Body of pancreas (tissue), 4 donors: ENCODE results near the gene NR3C2. TPM values are rescaled to one million over a fixed set of nuclear protein-coding genes. Genes with fewer than 3 reads are reported as not detected.

Experiments
- ATAC-seq: fragments of 150-250 bp; one replicate; pipeline ENCODE4 v1.9.1; 2016
- DNase-seq, 4 donors: peaks; one replicate each; pipeline ENCODE4 v3.0.0-alpha.2; 2019
- H3K27ac ChIP-seq, 4 donors: fragments of 200-600 bp; sonication (generic); 1 replicate in 3 of 4; 2 replicates in 1 of 4; pipeline versions ENCODE4 v1.5.1 to v1.6.1; 2016 to 2019; ENCODE audit warnings: mild to moderate bottlenecking in 1 of 4, mixed read lengths in 1 of 4, moderate library complexity in 1 of 4
- H3K27me3 ChIP-seq, 2 donors: fragments of 200-600 bp; sonication (generic); one replicate each; pipeline ENCODE4 v1.6.0; 2016; ENCODE audit warnings: mild to moderate bottlenecking in 1 of 2
- H3K36me3 ChIP-seq, 2 donors: fragments of 200-600 bp; sonication (generic); replicated peaks in 1 of 2; 2 replicates each; pipeline ENCODE4 v1.5.1; 2016; ENCODE audit warnings: low read depth in 2 of 2; ENCODE audit not compliant: insufficient read depth in 1 of 2
- H3K4me1 ChIP-seq: fragments of 200-600 bp; sonication (generic); one replicate; pipeline ENCODE4 v1.6.0; 2016
- H3K4me3 ChIP-seq, 2 donors: fragments of 200-600 bp; sonication (generic); 1 replicate in 1 of 2; 2 replicates in 1 of 2; pipeline ENCODE4 v1.5.1; 2016 to 2019
- H3K9me3 ChIP-seq, 3 donors: fragments of 200-600 bp; sonication (generic); 1 replicate in 2 of 3; 2 replicates in 1 of 3; pipeline ENCODE4 v1.5.1; 2016
- POLR2A ChIP-seq, 3 donors: fragments of 450-650 bp; IDR thresholded peaks; one replicate each; pipeline ENCODE4 v1.6.1; 2016; ENCODE audit warnings: antibody characterized with exemption in 3 of 3, mild to moderate bottlenecking in 2 of 3
- WGBS, 2 donors: methylation state at CpG; one replicate each; pipeline ENCODE4 v1.1.5; 2017; 5-methylcytosine and 5-hydroxymethylcytosine counted together
- intact Hi-C: fragments of 100-400 bp; cut with DNase I; formaldehyde crosslinking; loops from one replicate; pipeline ENCODE4 v1.15.1; 2023
- total RNA-seq, 2 donors: library from RNA; depleted of rRNA; stranded (reverse); fragments of >200 nt; gene quantifications; one replicate each; pipeline ENCODE4 v1.1.0, GENCODE V29; 2016
- TF ChIP-seq, protein P1 (sequence below), 7 experiments: fragments of 450-650 bp in 4 of 7; fragments of 200-600 bp in 3 of 7; sonication (generic) in 3 of 7; IDR thresholded peaks; one replicate each; pipeline ENCODE4 v1.5.1; 2016 to 2019; ENCODE audit warnings: antibody characterized with exemption in 7 of 7

NR3C2 gene
- total RNA-seq, 2 donors from 2014 or later: 14.8 to 18.8 TPM

DNA sequence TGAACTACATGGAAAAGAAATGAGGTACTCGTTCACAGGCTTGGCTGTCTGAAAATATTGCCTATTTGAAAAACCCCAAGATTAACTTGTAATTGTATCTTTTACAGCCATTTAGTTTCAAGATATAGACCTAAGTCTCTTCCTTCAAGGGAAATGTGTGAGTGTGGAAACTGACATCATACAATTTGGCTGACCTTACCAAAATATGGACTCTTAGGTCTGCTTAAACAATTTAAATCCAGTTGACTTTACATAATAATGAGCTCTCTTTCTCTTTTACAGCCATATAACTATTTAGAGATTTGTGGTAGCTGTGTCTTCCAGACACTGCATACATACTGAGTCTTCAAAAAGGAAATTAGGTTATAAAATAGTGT lies 186.9 kb downstream of the NR3C2 start:
- Histone ChIP-seq H3K4me3 (no peak overlapping the region), H3K9me3 (no peaks in the 10 kb centered on the region), H3K27ac (no peak overlapping the region), H3K4me1 (peaks cover 19% of the 10 kb centered on the region), H3K36me3 (no peaks in the 10 kb centered on the region), H3K27me3 (no peaks in the 10 kb centered on the region)
- intact Hi-C loops: no loop called here
- TF ChIP-seq, protein P1, sequence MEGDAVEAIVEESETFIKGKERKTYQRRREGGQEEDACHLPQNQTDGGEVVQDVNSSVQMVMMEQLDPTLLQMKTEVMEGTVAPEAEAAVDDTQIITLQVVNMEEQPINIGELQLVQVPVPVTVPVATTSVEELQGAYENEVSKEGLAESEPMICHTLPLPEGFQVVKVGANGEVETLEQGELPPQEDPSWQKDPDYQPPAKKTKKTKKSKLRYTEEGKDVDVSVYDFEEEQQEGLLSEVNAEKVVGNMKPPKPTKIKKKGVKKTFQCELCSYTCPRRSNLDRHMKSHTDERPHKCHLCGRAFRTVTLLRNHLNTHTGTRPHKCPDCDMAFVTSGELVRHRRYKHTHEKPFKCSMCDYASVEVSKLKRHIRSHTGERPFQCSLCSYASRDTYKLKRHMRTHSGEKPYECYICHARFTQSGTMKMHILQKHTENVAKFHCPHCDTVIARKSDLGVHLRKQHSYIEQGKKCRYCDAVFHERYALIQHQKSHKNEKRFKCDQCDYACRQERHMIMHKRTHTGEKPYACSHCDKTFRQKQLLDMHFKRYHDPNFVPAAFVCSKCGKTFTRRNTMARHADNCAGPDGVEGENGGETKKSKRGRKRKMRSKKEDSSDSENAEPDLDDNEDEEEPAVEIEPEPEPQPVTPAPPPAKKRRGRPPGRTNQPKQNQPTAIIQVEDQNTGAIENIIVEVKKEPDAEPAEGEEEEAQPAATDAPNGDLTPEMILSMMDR (IDR thresholded peaks at IDR 0.05): no peak
- no peak for TF ChIP-seq POLR2A (IDR thresholded peaks at IDR 0.05)
- ATAC-seq: no peak
- no peak for DNase-seq
- 80 to 84% methylated on average over 1 of the region's 1 CpG for WGBS, 2 donors

- Histone ChIP-seq H3K27me3 (no peaks in the 10 kb centered on the region), H3K4me3 (no peak overlapping the region), H3K9me3 (no peaks in the 10 kb centered on the region), H3K4me1 (peaks cover 19% of the 10 kb centered on the region), H3K27ac (no peak overlapping the region), H3K36me3 (no peaks in the 10 kb centered on the region)
- intact Hi-C loops: no loop called here
- DNase-seq (no peak), ATAC-seq (no peak)
- TF ChIP-seq, protein P1 (IDR thresholded peaks at IDR 0.05): no peak
- no peak for TF ChIP-seq POLR2A (IDR thresholded peaks at IDR 0.05)
- 84 to 95% methylated on average over 1 of the region's 1 CpG for WGBS, 2 donors
These were observed 187.4 kb downstream of the NR3C2 start for GRCh38 chr4:148254621-148255343.

DNA sequence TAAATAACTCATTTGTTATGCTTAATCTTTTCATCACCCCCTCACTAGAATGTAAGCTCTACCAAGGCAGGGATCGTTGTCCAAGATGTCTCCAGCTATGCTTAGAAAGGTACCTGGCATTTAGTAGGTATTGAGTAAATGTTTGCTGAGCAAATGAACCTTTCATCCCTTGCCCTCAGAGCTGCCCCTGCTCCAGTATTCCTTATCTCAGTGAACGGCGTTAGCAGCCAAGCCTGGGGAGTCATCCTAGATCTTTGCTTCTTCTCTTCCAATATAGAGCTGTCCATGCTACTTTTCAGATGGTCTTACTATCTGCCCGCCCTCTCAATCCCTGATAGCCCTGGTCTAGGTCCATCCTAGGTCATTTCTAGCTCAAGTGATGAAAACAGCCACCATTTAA lies 188.4 kb downstream of the NR3C2 start:
- no peak overlapping the region for H3K4me3 ChIP-seq
- no peaks in the 10 kb centered on the region for H3K27me3 ChIP-seq
- H3K36me3 ChIP-seq: no peaks in the 10 kb centered on the region
- no peaks in the 10 kb centered on the region for H3K9me3 ChIP-seq
- WGBS, 2 donors: 47 to 58% methylated on average over 4 of the region's 4 CpGs
- DNase-seq (no peak), ATAC-seq (peak; percentile 40)
- TF ChIP-seq, protein P1 (IDR thresholded peaks at IDR 0.05): no peak
- TF ChIP-seq POLR2A (IDR thresholded peaks at IDR 0.05): no peak
- intact Hi-C loops: no loop called here
- H3K27ac ChIP-seq: no peak overlapping the region
- H3K4me1 ChIP-seq: peaks cover 19% of the 10 kb centered on the region

DNA sequence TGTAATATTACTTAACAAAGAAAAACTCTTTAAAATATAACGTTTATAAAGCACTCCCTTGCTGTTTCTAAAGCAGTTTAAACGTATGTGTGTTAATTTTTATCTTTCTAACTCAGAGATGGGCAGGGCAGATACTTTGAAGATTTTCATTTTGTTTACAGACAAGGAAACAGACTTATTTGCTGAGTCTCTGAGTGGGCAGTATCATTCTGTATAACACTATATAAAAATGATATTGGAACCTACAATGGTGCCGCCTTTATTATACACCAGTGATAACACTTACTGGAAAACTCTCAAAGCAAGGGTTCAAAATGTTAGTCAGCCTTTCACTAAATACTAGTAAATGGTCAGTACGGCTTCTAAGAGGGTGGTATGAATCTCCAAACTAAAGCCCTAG lies 193.4 kb downstream of the NR3C2 start:
- Histone ChIP-seq H3K27ac (no peak overlapping the region), H3K4me3 (no peak overlapping the region), H3K36me3 (no peaks in the 10 kb centered on the region), H3K4me1 (peaks cover 7% of the 10 kb centered on the region), H3K9me3 (no peaks in the 10 kb centered on the region), H3K27me3 (no peaks in the 10 kb centered on the region)
- DNase-seq (no peak), ATAC-seq (no peak)
- intact Hi-C loops: no loop called here
- TF ChIP-seq, protein P1 (IDR thresholded peaks at IDR 0.05): no peak
- TF ChIP-seq POLR2A (IDR thresholded peaks at IDR 0.05): no peak
- WGBS, 2 donors: 78 to 91% methylated on average over 4 of the region's 4 CpGs

- intact Hi-C loops: no loop called here
- Histone ChIP-seq H3K36me3 (no peaks in the 10 kb centered on the region), H3K27me3 (no peaks in the 10 kb centered on the region), H3K27ac (no peak overlapping the region), H3K4me1 (peaks cover 8% of the 10 kb centered on the region), H3K4me3 (no peak overlapping the region), H3K9me3 (no peaks in the 10 kb centered on the region)
- DNase-seq (no peak), ATAC-seq (no peak)
- TF ChIP-seq, protein P1 (IDR thresholded peaks at IDR 0.05): no peak
- TF ChIP-seq POLR2A (IDR thresholded peaks at IDR 0.05): no peak
- WGBS, 2 donors: 52 to 57% methylated on average over 3 of the region's 3 CpGs
These were observed 197.2 kb downstream of the NR3C2 start for GRCh38 chr4:148245015-148245414.
